GM12891 (cell line): Measurements from ENCODE around the gene ST7.

Source experiments
- POLR2A ChIP-seq: IDR thresholded peaks from 2 replicates; pipeline ENCODE4 v1.6.1; 2011; ENCODE audit warnings: low read depth, low read length, control low read depth
- POLR2AphosphoS5 ChIP-seq: IDR thresholded peaks from 2 replicates; pipeline ENCODE4 v1.6.1; 2011; ENCODE audit warnings: low read depth, low read length, control low read depth
- POU2F2 ChIP-seq: IDR thresholded peaks from 2 replicates; pipeline ENCODE4 v1.6.1; 2011; ENCODE audit warnings: low read depth, mild to moderate bottlenecking, control low read depth, low read length, moderate library complexity
- SPI1 ChIP-seq: IDR thresholded peaks from 2 replicates; pipeline ENCODE4 v1.6.1; 2011; ENCODE audit warnings: low read depth, low read length, control low read depth
- TAF1 ChIP-seq: IDR thresholded peaks from 2 replicates; pipeline ENCODE4 v1.6.1; 2011; ENCODE audit warnings: low read depth, low read length, control low read depth

DNA sequence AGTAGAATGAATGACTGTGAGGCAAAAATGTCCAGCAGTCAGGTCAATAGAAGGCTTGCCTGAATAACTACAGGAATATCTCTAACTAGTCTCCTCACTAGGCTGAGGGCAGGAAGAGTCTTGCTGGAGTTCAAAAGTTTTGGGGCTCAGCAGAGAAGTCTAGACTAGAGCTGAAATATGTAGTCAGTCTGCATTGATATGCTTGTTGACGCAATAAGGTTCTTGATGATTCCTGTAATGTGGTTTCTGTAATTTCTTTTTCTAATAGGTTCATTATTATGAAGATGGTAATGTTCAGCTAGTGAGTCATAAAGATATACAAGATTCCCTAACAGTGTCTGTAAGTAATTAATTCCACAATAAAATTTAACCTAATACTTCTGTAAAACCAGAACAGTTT, 41.5 kb upstream of the ST7 start:
- TF ChIP-seq POLR2A (no peak), POLR2AphosphoS5 (no peak), SPI1 (no peak), TAF1 (no peak), POU2F2 (no peak)
